GM18868 (cell line): ENCODE measurements around the gene PTPRQ.
"Not testable (repeated sequence)": the region's sequence is repeated elsewhere in the genome, so short reads cannot be mapped to it uniquely, and the experiment has no call there.

Experiments
- ATAC-seq: cut with Tn5 transposase; IDR thresholded peaks from one replicate; pipeline ENCODE4 v1.9.1; 2021; ENCODE audit warnings: mild to moderate bottlenecking, moderate library complexity; ENCODE audit not compliant: unreplicated experiment

The PTPRQ gene, protein sequence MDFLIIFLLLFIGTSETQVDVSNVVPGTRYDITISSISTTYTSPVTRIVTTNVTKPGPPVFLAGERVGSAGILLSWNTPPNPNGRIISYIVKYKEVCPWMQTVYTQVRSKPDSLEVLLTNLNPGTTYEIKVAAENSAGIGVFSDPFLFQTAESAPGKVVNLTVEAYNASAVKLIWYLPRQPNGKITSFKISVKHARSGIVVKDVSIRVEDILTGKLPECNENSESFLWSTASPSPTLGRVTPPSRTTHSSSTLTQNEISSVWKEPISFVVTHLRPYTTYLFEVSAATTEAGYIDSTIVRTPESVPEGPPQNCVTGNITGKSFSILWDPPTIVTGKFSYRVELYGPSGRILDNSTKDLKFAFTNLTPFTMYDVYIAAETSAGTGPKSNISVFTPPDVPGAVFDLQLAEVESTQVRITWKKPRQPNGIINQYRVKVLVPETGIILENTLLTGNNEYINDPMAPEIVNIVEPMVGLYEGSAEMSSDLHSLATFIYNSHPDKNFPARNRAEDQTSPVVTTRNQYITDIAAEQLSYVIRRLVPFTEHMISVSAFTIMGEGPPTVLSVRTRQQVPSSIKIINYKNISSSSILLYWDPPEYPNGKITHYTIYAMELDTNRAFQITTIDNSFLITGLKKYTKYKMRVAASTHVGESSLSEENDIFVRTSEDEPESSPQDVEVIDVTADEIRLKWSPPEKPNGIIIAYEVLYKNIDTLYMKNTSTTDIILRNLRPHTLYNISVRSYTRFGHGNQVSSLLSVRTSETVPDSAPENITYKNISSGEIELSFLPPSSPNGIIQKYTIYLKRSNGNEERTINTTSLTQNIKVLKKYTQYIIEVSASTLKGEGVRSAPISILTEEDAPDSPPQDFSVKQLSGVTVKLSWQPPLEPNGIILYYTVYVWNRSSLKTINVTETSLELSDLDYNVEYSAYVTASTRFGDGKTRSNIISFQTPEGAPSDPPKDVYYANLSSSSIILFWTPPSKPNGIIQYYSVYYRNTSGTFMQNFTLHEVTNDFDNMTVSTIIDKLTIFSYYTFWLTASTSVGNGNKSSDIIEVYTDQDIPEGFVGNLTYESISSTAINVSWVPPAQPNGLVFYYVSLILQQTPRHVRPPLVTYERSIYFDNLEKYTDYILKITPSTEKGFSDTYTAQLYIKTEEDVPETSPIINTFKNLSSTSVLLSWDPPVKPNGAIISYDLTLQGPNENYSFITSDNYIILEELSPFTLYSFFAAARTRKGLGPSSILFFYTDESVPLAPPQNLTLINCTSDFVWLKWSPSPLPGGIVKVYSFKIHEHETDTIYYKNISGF (N-terminal part only)

DNA sequence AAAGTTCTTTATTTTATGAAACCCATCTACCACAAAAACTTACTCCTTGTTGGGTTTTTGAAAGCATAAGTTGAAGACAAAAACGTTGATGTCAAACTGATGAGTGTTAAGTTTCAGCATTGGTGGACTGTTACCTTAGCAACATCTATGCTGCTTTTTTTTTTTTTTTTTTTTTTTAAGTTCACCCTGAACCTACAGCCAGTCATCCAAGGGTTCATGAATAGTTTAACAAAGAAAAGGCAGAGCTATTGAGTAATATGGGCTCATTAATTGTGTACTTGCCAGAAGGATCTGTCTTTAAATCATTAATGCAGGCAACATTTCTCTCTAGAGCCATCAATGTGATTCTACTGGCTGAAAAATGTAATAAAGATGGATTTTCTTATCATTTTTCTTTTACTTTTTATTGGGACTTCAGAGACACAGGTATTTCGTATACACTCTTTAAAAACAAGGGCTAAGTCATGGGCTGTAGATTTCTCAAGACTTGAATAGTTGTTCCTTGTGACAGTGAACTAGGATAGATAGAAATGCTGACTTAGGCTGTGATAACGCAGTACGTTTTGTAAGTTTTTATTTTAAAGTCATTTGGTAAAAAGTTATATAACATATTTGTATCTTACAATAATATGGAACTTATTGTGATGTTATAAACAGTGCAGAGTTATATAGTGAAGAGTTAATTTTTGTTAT, at the start of gene PTPRQ:
Gene PTPRQ (plus strand): TSS at position 262 of the 693 bp plus-strand sequence. CDS start 111 bp downstream, at position 373.
- ATAC-seq: no peak

DNA sequence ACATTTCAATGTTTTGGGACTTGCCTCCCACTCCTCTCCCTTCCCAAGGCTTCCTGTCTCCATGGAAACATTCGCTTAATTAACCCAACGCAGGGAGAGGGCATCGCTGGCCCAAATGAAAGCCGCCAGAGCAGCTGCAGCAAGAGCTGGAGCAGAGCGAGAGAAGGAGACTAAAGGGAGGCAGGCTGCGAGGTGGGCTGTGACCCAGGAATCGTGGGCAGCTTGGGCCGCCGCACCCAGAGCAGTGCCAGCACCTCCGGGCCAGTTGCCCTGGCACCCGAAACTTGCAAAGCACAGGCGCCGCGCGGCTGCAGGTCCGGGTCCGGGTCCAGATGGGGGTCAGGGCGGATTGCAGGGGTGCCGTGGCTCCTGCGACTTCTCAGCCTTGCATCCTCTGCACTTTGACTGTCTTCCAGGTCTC, 43.5 kb upstream of the PTPRQ start:
- no peak for ATAC-seq

DNA sequence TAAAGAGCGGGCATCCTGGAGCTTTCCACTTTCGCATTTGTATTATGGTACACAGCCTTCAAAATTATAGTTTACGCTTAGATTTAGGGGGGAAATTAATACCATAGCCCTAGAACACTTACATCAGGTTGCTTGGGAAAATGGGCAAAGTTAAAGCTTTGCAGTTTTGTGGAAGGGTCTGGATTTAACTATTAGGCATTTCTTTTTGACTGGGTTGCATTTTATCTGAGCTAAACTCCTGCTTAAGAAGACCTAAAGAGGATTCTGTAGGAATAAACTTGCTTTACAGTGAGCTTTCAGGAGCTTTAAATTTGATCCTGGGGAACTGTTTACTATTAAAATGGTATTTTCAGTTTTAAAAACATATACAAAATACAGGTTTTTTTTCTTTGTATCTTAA, 42.8 kb upstream of the PTPRQ start:
- ATAC-seq: no peak

DNA sequence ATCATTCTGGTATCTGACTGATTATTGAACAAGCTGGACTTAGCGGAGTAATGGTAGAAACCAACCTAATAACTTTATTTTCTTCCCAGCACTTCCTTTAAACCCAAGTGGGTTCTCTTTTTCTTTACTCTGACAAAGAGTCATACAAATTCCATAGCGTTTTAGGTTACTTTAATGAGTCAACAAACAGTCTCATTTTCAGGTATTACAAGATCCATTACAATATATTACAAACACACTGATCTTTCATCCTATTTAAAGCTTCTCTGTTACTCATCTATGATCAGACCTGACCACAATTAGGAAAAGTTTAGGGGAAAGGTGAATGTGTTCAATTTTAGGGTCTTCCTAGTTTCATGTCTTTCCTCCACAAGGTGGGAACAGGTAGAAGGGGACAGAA, 39.4 kb upstream of the PTPRQ start:
- ATAC-seq: no peak

DNA sequence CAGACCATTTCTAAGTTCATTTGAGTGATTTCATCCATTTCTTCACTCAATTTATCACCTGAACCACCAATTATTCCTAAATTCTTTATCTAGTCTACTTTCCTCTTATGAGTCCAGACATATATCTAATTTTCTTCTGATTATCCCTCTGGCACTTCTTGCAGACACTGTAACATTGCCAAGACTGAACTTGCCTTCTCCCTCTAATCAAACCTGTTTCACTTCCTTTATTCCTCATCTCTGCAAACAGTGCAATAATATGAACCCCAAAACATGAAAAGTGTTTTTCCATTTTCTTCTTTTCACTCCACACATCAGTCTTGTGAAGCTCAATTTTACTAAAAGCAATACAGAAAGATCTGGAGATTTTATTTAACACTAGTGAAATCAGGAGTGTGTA, 37.8 kb upstream of the PTPRQ start:
- ATAC-seq: no peak

DNA sequence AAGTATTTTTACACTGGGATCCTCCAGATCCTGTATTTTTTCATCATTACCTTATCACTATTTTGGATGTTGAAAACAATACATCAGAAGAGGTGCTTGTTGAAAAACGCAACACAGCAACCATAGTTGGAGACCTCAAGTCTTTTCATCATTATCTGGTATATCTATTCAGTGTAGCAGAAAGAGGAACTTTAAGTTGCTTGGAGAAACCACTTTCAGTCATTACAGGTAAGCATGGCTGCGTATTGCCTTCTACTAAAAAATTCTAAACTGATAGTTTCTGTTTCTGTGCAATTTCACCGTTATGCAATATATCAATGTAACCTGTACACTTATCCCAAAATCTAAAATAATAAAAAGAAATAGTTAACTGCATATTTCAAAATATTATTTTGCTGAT, 32.2 kb upstream of the PTPRQ start:
- peak; percentile 83 for ATAC-seq

DNA sequence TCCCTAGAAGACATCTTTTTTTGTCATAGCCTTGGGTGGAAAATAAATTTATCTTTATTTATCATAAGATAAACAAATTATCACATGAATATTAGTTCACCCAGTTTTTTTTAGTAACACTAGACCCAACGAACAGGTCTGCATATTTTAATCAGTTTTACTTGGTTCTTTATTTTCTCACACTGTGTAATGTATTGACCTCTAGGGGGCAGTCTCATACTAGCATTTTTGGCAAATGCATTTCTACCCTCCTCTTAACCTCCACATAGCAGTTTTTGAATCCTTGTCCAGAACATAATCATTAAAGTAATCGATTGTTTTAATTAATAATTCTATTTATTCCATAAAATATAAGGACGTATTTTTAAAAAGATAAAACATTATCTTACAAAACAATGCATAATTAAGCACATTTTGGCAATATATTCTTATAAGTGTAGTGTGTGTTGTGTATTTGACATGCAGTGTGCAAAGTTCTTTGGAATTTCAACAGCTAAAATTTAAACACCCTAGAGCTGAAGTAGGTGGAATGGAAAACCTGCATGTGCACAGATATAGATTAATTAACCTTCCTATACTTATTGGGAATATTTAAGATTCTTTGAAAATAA, 31.6 kb upstream of the PTPRQ start:
- peak; percentile 75 for ATAC-seq

DNA sequence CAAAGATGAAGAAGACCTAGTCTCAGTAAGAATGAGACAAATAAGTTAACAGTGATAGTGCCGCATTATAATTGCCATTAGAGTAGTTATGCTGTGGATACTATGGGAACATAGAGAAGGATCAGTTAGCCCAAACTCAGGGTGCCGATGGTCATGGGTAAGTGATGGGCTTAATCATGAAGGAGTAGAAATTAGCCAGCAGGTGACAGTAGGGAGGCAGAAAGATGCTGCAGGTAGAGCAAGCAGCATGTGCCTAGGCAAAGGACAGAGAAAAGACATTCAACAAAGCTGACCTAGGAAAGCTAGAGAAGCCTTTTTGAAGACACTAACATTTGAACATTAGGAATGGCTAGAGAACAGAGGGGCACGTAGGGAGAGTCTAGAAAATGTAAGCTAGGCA, 30.6 kb upstream of the PTPRQ start:
- no peak for ATAC-seq

DNA sequence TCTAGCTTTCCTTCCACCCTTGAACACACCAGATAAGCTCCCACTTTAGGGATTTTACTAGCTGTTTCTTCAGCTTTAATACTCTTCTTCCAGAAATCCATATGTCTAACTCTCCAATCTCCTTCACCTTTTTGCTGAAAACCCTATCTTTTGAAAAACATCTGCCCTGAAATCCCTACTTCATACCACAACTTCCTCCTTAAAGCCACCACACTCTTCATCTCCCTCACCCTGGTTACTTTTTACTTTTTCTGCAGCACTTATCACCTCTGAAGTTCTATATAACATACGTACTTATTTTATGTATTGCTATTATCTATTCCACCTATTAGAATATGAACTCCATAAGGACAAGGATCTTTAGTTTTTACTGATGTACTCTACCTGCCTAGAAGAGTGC, 28.6 kb upstream of the PTPRQ start:
- ATAC-seq: no peak

DNA sequence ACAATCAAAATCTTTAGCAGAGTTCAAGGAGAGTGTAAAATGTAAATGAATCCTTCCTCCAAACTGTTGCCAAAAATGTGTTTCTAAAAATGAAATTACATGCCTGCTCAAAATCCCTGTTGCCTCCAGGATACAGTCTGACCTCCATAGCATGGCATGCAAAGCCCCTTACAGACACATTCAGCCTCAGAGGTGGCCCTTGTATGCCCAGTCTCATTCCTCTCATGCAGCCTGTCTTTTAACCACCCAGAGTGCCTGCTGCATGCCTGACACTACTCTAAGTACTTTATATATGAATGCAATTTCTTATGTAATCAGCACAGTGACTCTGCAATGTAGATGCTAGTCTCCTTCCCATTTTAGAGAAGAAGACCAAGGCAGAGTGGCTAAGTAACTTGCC, 24.4 kb upstream of the PTPRQ start:
- no peak for ATAC-seq

DNA sequence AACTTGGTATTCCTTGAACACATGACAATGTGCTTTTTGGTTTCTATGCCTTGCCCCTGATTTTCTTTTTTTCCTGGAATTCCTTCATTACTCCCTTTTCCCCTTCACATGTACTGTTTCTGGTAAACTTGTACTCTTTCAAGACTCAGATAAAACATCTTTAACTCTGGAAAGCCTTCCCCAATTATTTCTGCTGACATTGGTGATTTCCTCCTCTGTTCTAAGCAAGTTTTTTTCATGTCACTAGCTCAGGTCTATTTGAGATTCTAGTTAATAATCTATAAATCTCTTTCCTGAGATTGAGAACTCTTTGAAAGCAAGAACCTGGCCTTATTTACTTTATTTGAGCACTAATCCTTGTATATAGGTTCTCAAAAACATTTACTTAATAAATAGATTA, 24.0 kb upstream of the PTPRQ start:
- no peak for ATAC-seq

DNA sequence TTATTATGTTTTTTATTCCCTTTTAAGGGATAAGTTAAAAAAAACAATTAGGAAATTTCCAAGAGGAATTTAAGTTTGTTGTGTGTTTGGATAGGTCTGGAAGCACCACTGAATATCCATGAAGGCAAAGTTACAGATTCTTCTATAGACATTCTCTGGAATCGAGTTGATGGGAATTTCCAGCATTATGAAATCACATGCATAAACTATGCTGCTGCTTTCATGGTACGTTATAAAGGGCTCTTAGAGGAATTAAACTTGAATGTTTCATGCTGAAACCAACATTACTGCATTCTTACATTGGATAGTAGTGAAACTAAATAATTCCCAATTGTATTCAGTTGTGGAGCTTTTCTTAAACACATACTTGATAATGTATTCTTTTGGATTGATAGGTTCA, 21.5 kb upstream of the PTPRQ start:
- no peak for ATAC-seq

DNA sequence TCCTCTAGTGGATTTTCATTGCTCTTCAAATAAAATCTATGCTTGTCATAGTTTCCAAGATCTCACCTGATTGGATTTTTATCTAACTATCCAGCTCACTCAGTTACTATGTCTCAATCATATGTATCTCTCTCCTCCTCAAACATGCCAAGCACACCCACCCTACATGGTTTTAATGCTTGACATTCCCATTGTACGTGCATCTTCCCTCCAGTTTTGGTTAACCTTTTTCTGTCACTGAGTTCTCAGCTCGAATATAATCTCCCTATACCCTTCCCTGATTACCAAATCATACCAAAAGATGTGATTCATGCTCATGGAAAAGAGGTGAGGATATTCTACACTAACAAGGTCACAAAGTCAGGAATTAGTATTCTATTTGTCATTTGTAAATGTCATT, 12.0 kb upstream of the PTPRQ start:
- ATAC-seq: no peak

DNA sequence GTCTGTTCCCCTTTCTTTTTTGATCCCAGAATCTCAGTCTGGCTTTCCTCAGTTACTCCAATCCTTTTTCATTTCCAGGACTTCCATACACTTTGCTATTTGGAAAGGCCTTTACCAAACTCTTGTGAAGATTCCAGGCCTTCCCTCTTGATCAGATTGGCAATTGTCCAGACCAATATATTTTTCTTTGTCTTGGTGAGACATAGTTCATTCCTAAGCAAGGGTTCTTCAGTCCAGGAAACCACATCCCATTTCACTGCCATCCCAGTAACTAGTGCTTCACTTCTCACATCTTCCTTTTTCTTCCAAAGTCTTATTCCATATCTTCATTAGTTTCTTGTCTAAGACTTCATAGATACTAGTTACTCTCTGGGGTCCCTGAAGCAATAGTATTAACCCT, 2.1 kb upstream of the PTPRQ start:
- no peak for ATAC-seq

DNA sequence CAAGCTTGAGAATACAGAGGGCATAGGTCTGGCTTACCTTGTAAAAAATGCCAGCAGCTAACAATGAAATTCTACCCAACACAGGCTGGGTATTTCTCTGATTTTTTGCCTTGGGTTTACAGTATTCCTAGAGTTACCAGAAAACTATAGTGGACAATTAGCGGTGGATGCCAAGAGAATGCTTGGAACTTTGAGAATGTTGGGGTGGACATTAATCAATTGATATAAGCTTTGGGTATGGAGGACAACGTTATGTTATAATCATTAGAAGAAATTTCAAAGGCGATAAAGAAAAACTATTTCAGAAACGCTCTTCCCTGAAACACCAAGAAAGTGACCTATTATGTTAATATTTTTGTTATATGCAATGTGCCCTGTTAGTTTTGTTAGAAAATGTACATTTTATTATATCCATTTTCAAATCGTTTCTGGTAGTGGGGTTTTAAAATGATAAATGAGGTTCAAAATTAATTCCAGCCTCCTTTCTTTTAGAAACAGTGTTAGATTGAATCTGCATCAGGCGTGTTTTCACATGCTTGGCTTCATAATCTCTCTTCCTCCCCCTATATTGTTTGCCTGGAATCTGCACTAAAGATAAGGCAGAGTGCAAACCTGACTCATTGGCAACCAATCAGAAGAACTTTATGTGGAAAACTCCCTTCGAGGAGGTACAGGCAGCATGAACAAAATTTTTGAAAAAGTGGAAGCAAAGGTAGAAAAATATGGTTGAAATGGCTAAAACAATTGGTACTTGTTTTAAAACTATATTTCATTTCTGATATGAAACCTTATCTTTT, 1.4 kb upstream of the PTPRQ start:
- no peak for ATAC-seq

DNA sequence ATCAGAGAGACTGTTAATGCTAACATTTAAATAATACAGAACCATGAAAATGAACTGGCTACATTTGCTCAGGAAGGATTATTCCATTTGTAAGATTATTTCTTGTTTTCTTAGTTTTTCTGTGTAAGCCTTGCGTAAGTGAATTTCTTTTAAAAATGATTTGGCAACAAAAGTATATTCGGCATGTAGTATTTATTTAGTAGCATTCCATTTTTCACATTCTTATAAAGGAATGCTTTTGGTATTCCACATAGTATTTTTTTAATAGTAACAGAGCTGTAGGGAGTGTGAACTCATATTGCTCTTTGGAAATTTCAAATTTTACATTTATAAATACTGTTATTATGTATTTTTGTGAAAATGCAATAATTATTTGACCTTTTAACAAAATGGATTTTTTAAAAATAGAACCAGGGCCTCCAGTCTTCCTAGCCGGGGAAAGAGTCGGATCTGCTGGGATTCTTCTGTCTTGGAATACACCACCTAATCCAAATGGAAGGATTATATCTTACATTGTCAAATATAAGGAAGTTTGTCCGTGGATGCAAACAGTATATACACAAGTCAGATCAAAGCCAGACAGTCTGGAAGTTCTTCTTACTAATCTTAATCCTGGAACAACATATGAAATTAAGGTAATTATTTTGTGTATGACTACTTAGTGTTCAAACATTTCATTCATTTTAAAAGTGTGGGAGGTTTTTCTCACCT, 1.2 kb downstream of the PTPRQ start:
- no peak for ATAC-seq

DNA sequence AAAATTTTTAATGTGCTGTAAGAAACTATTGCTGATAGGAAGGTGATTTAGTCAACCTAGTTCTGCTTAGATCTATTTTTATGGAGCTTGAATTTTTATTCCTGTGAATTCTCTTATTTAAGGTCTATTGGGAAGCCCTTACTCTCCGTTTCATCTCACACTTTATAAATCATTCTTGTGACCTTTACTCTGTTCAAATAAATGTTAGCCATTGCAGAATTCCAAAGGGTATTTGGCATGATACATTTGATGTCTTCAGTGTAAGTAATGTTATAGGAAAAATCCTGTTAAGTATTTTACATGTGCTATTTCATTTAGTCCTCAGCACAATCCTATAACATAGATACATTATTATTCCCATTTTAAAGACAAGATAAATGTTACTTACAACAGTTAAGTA, 12.5 kb downstream of the PTPRQ start:
- no peak for ATAC-seq

DNA sequence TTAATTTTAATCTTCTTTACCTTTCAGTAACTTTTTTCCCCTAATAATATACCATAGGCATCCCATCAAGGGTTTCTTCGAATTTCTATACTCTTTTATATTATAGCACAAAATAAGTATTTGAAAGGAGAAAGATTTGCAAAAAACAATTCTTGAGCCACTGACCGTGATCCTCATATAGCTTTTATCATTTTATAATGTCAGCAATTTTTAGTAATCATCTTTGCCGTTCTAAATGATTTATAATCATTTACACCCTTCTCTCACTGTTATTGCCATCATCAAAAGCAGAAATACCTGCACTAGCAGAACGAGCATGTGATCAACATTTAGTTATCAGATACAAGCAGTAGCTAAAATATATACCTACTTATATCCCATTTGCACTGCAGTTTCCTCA, 16.9 kb downstream of the PTPRQ start:
- ATAC-seq: no peak

DNA sequence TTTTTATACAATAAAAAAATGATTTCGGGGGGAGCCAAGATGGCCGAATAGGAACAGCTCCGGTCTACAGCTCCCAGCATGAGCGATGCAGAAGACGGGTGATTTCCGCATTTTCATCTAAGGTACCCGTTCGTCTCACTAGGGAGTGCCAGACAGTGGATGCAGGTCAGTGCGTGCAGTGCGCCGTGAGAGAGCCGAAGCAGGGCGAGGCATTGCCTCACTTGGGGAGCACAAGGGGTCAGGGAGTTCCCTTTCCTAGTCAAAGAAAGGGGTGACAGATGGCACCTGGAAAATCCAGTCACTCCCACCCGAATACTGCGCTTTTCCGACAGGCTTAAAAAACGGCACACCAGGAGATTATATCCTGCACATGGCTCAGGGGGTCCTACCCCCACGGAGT, 17.8 kb downstream of the PTPRQ start:
- not testable (repeated sequence) for ATAC-seq
